Lower lobe of right lung (tissue), 2 donors: ENCODE data around the gene ATP2A3. TPM values are rescaled to one million over a fixed set of nuclear protein-coding genes. Genes with fewer than 3 reads are reported as not detected.
A peak's percentile ranks its signal among the peaks of the same experiment; 100 is the strongest.

Experiments used
- ATAC-seq, 2 donors: fragments of 200-7000 bp; cut with Tn5 transposase; one replicate each; pipeline ENCODE4 v1.9.1; 2020 to 2022; ENCODE audit warnings: mild to moderate bottlenecking in 2 of 2, moderate library complexity in 2 of 2
- DNase-seq: peaks from one replicate; pipeline ENCODE4 v3.0.0-alpha.2; 2020
- H3K27ac ChIP-seq: fragments of 200-600 bp; one replicate; pipeline ENCODE4 v1.8.0; 2022
- H3K27me3 ChIP-seq: fragments of 200-600 bp; one replicate; pipeline ENCODE4 v1.8.0; 2022; ENCODE audit warnings: low read depth
- H3K36me3 ChIP-seq: fragments of 200-600 bp; one replicate; pipeline ENCODE4 v1.8.0; 2022; ENCODE audit warnings: mild to moderate bottlenecking
- H3K4me1 ChIP-seq: fragments of 200-600 bp; one replicate; pipeline ENCODE4 v1.8.0; 2022
- H3K4me3 ChIP-seq: fragments of 200-600 bp; one replicate; pipeline ENCODE4 v1.8.0; 2022; ENCODE audit warnings: mild to moderate bottlenecking
- H3K9me3 ChIP-seq: fragments of 200-600 bp; one replicate; pipeline ENCODE4 v1.8.0; 2022
- intact Hi-C: fragments of 100-400 bp; cut with DNase I; formaldehyde crosslinking; loops from one replicate; pipeline ENCODE4 v1.11.0; 2022
- total RNA-seq: library from RNA; stranded (reverse); fragmentation: NEBNext Ultra II Directional; extraction: Animal tissue kit (Norgen Biotek cat#: 25700); gene quantifications from one replicate; pipeline ENCODE4 v1.2.1, GENCODE V29; 2021
- TF ChIP-seq, protein P1 (sequence below): fragments of 200-600 bp; IDR thresholded peaks from one replicate; pipeline ENCODE4 v1.8.0; 2022; ENCODE audit warnings: antibody characterized with exemption, mild to moderate bottlenecking
- donor health status: DM: no; HTN: yes; CAD: no; lungs with severe emphysema.

Gene ATP2A3
- total RNA-seq, 1 donor from 2014 or later = 45.6 TPM

DNA sequence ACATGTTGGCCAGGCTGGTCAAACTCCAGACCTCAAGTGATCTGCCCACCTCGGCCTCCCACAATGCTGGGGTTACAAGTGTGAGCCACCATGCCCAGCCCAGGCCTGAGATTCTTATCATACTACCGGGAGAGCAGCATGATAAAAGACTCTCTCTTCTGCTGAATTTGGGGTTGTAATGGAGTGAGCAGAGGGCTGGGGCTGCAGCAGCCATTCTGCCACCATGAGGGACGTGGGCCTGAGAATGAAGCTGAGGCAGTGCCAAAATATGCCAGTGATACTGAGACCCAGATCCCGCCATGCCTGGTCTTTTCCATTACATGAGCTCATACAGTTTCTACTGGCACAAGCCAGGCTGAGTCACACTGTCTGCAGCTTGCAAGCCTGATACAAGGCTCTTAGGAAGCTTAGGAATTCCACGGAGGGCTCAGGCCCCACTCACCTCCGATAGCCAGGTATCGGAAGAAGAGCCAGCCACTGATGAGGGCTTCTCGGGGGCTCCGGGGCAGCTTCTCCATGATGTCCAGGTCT is 28.3 kb downstream of the ATP2A3 start:
- Histone ChIP-seq H3K36me3 (peaks cover 39% of the 10 kb centered on the region), H3K9me3 (no peaks in the 10 kb centered on the region), H3K4me1 (no peaks in the 10 kb centered on the region), H3K27me3 (no peaks in the 10 kb centered on the region), H3K4me3 (no peak overlapping the region), H3K27ac (no peak overlapping the region)
- DNase-seq (no peak), ATAC-seq (no peak)
- TF ChIP-seq, protein P1, sequence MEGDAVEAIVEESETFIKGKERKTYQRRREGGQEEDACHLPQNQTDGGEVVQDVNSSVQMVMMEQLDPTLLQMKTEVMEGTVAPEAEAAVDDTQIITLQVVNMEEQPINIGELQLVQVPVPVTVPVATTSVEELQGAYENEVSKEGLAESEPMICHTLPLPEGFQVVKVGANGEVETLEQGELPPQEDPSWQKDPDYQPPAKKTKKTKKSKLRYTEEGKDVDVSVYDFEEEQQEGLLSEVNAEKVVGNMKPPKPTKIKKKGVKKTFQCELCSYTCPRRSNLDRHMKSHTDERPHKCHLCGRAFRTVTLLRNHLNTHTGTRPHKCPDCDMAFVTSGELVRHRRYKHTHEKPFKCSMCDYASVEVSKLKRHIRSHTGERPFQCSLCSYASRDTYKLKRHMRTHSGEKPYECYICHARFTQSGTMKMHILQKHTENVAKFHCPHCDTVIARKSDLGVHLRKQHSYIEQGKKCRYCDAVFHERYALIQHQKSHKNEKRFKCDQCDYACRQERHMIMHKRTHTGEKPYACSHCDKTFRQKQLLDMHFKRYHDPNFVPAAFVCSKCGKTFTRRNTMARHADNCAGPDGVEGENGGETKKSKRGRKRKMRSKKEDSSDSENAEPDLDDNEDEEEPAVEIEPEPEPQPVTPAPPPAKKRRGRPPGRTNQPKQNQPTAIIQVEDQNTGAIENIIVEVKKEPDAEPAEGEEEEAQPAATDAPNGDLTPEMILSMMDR = no peak
- intact Hi-C loops = no loop called here

DNA sequence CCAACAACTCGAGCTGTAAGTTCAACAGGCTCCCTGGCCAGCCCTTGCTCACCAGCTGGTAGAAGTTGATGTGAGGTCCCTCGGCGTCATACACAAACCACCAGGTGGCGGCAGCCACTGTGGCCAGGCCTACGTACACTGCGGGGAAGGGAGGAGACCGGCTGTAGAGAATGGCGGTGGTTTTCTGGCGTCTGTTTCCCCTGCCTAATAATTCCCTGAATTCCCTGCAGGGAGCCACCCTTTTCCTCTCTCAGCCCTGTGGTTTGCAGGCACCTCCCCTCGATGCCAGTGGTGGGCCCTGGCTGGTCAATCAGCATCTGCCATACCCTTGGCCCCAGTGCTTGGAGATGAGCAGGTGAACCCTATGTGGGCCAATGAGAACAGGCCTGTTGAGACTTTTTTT is 29.1 kb downstream of the ATP2A3 start:
- H3K4me3 ChIP-seq = no peak overlapping the region
- intact Hi-C loops = no loop called here
- TF ChIP-seq, protein P1 = peak; percentile 75
- H3K36me3 ChIP-seq = peaks cover 33% of the 10 kb centered on the region
- no peak overlapping the region for H3K27ac ChIP-seq
- H3K27me3 ChIP-seq = no peaks in the 10 kb centered on the region
- H3K9me3 ChIP-seq = no peaks in the 10 kb centered on the region
- ATAC-seq (peak; percentile 93 to 95), DNase-seq (peak; percentile 86)
- no peaks in the 10 kb centered on the region for H3K4me1 ChIP-seq

DNA sequence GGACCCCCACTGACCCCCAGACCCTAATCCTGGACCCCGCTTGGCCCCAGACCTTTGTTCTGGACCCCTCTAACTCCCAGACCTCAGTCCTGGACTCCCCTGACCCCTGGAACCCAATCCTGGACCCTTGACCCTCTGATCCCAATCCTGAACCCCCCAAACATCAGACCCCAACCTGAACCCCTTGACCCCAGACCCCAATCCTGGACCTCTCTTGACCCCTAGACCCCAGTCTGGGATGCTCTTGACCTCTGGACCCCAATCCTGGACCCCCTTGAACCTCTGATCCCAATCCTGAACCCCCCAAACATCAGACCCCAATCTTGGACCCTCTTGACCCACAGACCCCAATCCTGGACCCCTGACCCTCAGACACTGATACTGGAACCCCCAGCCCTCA is 34.5 kb downstream of the ATP2A3 start:
- Histone ChIP-seq H3K36me3 (peaks cover 19% of the 10 kb centered on the region), H3K27me3 (no peaks in the 10 kb centered on the region), H3K9me3 (no peaks in the 10 kb centered on the region), H3K27ac (no peak overlapping the region), H3K4me3 (no peak overlapping the region), H3K4me1 (no peaks in the 10 kb centered on the region)
- ATAC-seq = no peak
- TF ChIP-seq, protein P1 = no peak
- intact Hi-C loops = no loop called here
- DNase-seq = no peak

DNA sequence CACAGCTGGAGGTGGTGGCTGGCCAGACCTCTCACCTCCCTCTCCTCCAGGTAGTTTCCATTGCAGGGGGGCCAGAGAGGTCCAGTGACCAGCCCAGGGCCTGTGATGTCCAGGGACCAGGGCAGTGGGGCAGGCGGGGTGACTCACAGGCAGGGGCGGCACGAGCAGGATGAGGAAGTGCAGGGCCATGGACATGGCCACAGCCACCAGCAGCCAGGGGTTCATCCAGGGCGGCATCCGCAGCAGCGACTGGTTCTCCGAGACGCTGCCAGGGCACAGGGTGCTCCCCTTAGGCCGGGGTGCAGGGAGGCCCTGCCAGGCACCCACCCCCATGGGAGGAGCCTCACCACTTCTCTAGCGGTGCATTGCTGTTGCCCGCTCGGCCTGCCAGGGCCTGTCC is 35.1 kb downstream of the ATP2A3 start:
- intact Hi-C loops = no loop called here
- no peak overlapping the region for H3K27ac ChIP-seq
- ATAC-seq (peak; percentile 26 to 33), DNase-seq (no peak)
- no peaks in the 10 kb centered on the region for H3K9me3 ChIP-seq
- no peaks in the 10 kb centered on the region for H3K27me3 ChIP-seq
- no peaks in the 10 kb centered on the region for H3K4me1 ChIP-seq
- peaks cover 19% of the 10 kb centered on the region for H3K36me3 ChIP-seq
- TF ChIP-seq, protein P1 = no peak
- H3K4me3 ChIP-seq = no peak overlapping the region

- TF ChIP-seq, protein P1 = no peak
- Histone ChIP-seq H3K4me3 (no peak overlapping the region), H3K9me3 (no peaks in the 10 kb centered on the region), H3K27ac (no peak overlapping the region), H3K36me3 (peaks cover 19% of the 10 kb centered on the region), H3K4me1 (no peaks in the 10 kb centered on the region), H3K27me3 (no peaks in the 10 kb centered on the region)
- no peak for DNase-seq
- ATAC-seq = peak; percentile 8 to 32
- intact Hi-C loops = no loop called here
These were observed 35.8 kb downstream of the ATP2A3 start for GRCh38 chr17:3928406-3928805.
